Suprapubic skin (tissue), 4 donors: Measurements from ENCODE around the gene VWF. TPM values are rescaled to one million over a fixed set of nuclear protein-coding genes. Genes with fewer than 3 reads are reported as not detected.

Experiments used
- DNase-seq, 2 donors: peaks; one replicate each; pipeline ENCODE4 v3.0.0-alpha.2; 2019; ENCODE audit warnings: low spot score in 2 of 2
- H3K27ac ChIP-seq: fragments of 200-600 bp; sonication (generic); one replicate; pipeline ENCODE4 v1.5.1; 2019
- H3K27me3 ChIP-seq: fragments of 200-600 bp; sonication (generic); one replicate; pipeline ENCODE4 v1.5.1; 2019
- H3K36me3 ChIP-seq: fragments of 200-600 bp; sonication (generic); one replicate; pipeline ENCODE4 v1.5.1; 2019
- H3K4me1 ChIP-seq: fragments of 200-600 bp; sonication (generic); one replicate; pipeline ENCODE4 v1.5.1; 2019
- H3K4me3 ChIP-seq: fragments of 200-600 bp; sonication (generic); one replicate; pipeline ENCODE4 v1.5.1; 2019; ENCODE audit warnings: mild to moderate bottlenecking
- H3K9me3 ChIP-seq: fragments of 200-600 bp; sonication (generic); one replicate; pipeline ENCODE4 v1.5.1; 2019
- EP300 ChIP-seq: sonication (generic); formaldehyde crosslinking; IDR thresholded peaks from one replicate; pipeline ENCODE4 v1.6.1; 2017; ENCODE audit warnings: antibody characterized with exemption
- POLR2A ChIP-seq, 2 donors: fragments of 450-650 bp; IDR thresholded peaks; one replicate each; pipeline ENCODE4 v1.6.1; 2017; ENCODE audit warnings: antibody characterized with exemption in 2 of 2, mild to moderate bottlenecking in 2 of 2, moderate library complexity in 2 of 2
- POLR2AphosphoS5 ChIP-seq, 3 donors: sonication (generic); formaldehyde crosslinking; IDR thresholded peaks; one replicate each; pipeline ENCODE4 v1.6.1; 2017; ENCODE audit warnings: antibody characterized with exemption in 3 of 3
- WGBS: methylation state at CpG from one replicate; pipeline ENCODE4 v1.1.5; 2018; 5-methylcytosine and 5-hydroxymethylcytosine counted together
- total RNA-seq, 4 donors: library from RNA; depleted of rRNA; stranded (reverse); fragments of >200 nt; gene quantifications; one replicate each; pipeline ENCODE4 v1.1.0, GENCODE V29; 2016
- TF ChIP-seq, protein P1 (sequence below), 2 donors: fragments of 200-600 bp in 1 of 2; fragments of 450-650 bp in 1 of 2; sonication (generic) in 1 of 2; IDR thresholded peaks; one replicate each; pipeline ENCODE4 v1.5.1; 2016 to 2019; ENCODE audit warnings: antibody characterized with exemption in 2 of 2, mild to moderate bottlenecking in 1 of 2, moderate library complexity in 1 of 2

Gene VWF
- total RNA-seq, 4 donors from 2014 or later: 35.5 to 91.7 (median 61.7) TPM

DNA sequence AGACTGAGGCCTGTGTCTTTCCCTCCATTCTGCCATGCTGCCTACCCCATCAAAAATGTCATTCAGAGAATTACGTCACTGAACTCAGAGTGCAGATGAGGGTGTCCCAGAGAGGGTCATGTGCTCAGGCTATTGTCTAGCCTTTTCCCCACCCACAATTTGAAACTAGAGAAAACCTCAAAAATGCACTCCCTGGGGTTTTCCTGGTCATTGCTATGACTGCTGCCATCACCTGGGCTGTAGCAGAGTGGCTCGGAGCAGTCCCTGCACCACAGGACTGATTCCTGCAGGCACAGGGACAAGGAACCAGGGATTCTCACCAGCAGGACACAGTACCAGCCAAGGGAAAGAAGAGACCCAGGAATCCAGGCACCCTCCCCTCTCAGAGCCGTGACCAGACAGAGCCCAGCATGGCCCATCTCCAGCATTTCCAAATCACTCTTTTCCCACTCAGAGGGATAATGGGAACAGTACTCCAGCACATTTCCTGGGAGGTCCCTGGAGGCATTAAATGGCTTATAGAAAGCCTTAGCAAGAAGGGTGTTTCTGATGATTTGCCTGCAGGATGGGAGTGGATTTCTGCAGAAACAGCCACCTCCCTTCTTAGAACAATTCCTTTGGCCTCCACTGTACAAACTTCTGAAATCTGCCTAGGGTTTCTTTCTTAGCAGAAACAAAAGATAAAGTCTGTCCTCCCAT is 45.9 kb downstream of the VWF start:
- Histone ChIP-seq H3K4me1 (peaks cover 39% of the 10 kb centered on the region), H3K36me3 (no peaks in the 10 kb centered on the region), H3K9me3 (no peaks in the 10 kb centered on the region), H3K27me3 (no peaks in the 10 kb centered on the region), H3K4me3 (no peak overlapping the region), H3K27ac (no peak overlapping the region)
- TF ChIP-seq, protein P1, sequence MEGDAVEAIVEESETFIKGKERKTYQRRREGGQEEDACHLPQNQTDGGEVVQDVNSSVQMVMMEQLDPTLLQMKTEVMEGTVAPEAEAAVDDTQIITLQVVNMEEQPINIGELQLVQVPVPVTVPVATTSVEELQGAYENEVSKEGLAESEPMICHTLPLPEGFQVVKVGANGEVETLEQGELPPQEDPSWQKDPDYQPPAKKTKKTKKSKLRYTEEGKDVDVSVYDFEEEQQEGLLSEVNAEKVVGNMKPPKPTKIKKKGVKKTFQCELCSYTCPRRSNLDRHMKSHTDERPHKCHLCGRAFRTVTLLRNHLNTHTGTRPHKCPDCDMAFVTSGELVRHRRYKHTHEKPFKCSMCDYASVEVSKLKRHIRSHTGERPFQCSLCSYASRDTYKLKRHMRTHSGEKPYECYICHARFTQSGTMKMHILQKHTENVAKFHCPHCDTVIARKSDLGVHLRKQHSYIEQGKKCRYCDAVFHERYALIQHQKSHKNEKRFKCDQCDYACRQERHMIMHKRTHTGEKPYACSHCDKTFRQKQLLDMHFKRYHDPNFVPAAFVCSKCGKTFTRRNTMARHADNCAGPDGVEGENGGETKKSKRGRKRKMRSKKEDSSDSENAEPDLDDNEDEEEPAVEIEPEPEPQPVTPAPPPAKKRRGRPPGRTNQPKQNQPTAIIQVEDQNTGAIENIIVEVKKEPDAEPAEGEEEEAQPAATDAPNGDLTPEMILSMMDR (IDR thresholded peaks at IDR 0.05): no peak
- no peak for TF ChIP-seq POLR2A (IDR thresholded peaks at IDR 0.05)
- no peak for TF ChIP-seq POLR2AphosphoS5 (IDR thresholded peaks at IDR 0.05)
- TF ChIP-seq EP300: no peak
- no peak for DNase-seq
- whole genome bisulfite sequencing: 61% methylated on average over 2 of the region's 3 CpGs

DNA sequence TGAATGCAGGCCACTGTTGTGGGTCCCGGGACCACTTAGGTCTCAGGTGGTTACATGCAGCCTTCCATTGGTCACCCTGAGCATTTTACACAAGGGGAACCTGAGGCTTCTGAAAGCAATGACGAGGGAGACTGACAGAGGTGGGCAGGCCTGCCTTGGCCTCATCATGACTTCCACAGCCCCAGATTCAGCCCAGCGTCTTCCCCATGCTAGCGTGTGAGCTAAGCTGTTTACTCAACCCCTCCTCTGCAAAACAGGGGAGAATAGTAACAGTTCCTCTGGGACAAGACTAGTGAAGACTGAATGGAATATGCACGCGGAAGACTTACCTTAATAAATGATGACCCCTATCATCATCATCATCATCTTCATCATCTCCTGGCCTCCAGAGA is 46.8 kb downstream of the VWF start:
- peaks cover 44% of the 10 kb centered on the region for H3K4me1 ChIP-seq
- H3K4me3 ChIP-seq: no peak overlapping the region
- WGBS: 86% methylated on average over 4 of the region's 6 CpGs
- TF ChIP-seq POLR2A (IDR thresholded peaks at IDR 0.05): no peak
- TF ChIP-seq, protein P1 (IDR thresholded peaks at IDR 0.05): no peak
- no peak for TF ChIP-seq POLR2AphosphoS5 (IDR thresholded peaks at IDR 0.05)
- no peak for TF ChIP-seq EP300
- H3K9me3 ChIP-seq: no peaks in the 10 kb centered on the region
- no peaks in the 10 kb centered on the region for H3K36me3 ChIP-seq
- H3K27me3 ChIP-seq: no peaks in the 10 kb centered on the region
- H3K27ac ChIP-seq: no peak overlapping the region
- no peak for DNase-seq

DNA sequence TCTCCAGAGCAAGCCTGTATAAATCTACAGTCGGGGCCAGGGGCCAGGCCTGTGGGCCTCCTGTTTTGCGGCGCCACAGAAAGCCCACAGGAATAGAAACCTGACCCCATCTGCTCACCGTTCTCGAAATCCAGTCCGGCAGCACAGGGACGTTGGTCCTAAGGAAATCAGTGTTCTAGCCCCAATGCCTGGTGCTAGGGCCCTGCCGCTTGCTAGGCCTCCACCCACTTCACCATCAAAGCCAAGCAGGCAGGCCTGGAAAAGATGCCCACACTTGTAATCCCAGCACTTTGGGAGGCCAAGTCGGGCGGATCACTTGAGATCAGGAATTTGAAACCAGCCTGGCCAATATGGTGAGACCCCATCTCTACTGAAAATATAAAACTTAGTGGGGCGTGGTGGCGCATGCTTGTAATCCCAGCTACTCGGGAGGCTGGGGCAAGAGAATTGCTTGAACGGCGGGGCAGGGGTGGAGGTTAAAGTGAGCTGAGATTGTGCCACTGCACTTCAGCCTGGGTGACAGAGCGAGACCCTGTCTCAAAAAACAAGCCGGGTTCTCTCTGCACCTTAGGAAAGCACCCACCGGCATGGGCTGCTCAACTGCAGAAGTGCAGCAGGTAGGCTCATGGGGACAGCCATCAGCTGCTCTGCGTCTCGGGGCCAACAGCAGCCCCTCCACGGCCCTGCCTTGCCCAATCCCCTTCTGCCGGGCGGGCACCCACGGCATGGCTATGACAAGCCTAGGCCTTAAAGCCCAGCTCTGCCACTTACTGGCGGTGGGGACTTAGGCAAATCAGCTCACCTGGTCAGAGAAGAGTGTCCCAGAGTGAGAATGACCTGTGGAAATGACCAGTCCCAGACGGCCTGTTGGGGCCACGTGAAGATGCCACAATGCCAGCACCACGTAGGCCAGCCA is 47.4 kb downstream of the VWF start:
- TF ChIP-seq POLR2A (IDR thresholded peaks at IDR 0.05) (no peak), EP300 (no peak), POLR2AphosphoS5 (IDR thresholded peaks at IDR 0.05) (no peak)
- TF ChIP-seq, protein P1 (IDR thresholded peaks at IDR 0.05): no peak
- Histone ChIP-seq H3K27ac (no peak overlapping the region), H3K9me3 (no peaks in the 10 kb centered on the region), H3K4me3 (no peak overlapping the region), H3K27me3 (no peaks in the 10 kb centered on the region), H3K4me1 (peaks cover 49% of the 10 kb centered on the region), H3K36me3 (no peaks in the 10 kb centered on the region)
- DNase-seq: no peak
- 93% methylated on average over 16 of the region's 28 CpGs for WGBS

DNA sequence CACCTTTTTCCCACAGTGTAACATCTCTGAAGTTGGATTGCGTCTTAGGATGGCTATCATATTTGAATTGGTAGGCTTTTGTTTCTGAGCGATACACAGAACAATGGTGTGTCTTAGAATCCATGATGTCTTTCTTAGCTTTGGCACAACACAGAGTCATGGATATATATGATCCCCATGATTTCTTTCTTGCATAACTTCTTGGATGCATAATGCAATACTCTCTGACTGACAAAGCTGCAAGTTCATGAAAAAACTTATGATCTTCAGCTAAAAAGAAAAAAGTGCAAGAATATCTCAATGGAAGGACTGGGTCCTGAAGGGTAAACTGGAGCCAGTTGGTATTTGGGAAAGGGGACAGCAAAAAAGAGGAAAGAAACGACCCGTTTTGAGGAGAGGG is 48.1 kb downstream of the VWF start:
- no peak for TF ChIP-seq EP300
- TF ChIP-seq, protein P1 (IDR thresholded peaks at IDR 0.05): no peak
- no peak for TF ChIP-seq POLR2A (IDR thresholded peaks at IDR 0.05)
- TF ChIP-seq POLR2AphosphoS5 (IDR thresholded peaks at IDR 0.05): no peak
- Histone ChIP-seq H3K4me3 (no peak overlapping the region), H3K36me3 (no peaks in the 10 kb centered on the region), H3K4me1 (peaks cover 49% of the 10 kb centered on the region), H3K27ac (no peak overlapping the region), H3K27me3 (no peaks in the 10 kb centered on the region), H3K9me3 (no peaks in the 10 kb centered on the region)
- DNase-seq: no peak
- WGBS: 73% methylated on average over 4 of the region's 4 CpGs

DNA sequence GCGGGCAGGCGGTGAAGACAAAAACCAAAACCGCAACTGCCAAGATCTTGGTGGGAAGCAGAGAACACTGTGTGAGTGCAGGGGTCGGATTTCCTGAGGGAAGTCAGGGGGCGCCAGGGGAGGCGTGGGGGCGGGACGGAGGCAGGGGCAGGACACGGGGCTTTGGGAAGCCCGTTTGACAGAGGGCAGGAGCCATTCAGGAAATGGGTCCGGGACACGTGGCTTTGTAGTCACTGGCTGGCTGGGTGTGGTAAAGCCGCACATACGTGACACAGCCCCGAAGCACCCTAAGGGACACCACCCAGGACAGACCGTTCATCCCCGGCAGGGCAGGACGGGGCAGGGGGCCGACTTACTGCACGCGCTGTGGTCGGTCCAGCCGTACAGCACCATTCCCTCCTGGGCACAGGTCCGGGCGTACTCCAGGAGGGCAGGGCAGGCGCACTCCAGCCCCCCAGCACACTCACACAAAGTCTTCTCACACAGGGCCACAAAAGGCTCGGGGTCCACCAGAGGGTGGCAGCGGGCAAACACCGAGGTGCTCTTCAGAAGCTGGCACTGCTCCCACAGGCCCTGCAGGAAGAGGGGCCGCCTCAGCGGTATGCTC is 49.4 kb downstream of the VWF start:
- H3K4me1 ChIP-seq: peaks cover 54% of the 10 kb centered on the region
- no peaks in the 10 kb centered on the region for H3K36me3 ChIP-seq
- TF ChIP-seq EP300 (no peak), POLR2A (IDR thresholded peaks at IDR 0.05) (no peak), POLR2AphosphoS5 (IDR thresholded peaks at IDR 0.05) (no peak)
- TF ChIP-seq, protein P1 (IDR thresholded peaks at IDR 0.05): no peak
- H3K27me3 ChIP-seq: no peaks in the 10 kb centered on the region
- H3K9me3 ChIP-seq: no peaks in the 10 kb centered on the region
- no peak for DNase-seq
- peak overlapping the region; percentile 30 for H3K4me3 ChIP-seq
- WGBS: 24% methylated on average over 11 of the region's 31 CpGs
- H3K27ac ChIP-seq: no peak overlapping the region
